HT1080 (cell line): ENCODE measurements around the gene MEF2A. TPM values are rescaled to one million over a fixed set of nuclear protein-coding genes. Genes with fewer than 3 reads are reported as not detected.

ENCODE experiments used
- DNase-seq: peaks from one replicate; pipeline ENCODE4 v3.0.0-alpha.2; 2015; ENCODE audit warnings: low read depth
- total RNA-seq: library from RNA; depleted of rRNA; stranded (reverse); fragments of >200 nt; shearing (Covaris generic); gene quantifications from 2 replicates; pipeline ENCODE4 v1.2.3, GENCODE V29; 2014

The MEF2A gene
- total RNA-seq, 1 experiment from 2014 or later: 32.3 TPM

DNA sequence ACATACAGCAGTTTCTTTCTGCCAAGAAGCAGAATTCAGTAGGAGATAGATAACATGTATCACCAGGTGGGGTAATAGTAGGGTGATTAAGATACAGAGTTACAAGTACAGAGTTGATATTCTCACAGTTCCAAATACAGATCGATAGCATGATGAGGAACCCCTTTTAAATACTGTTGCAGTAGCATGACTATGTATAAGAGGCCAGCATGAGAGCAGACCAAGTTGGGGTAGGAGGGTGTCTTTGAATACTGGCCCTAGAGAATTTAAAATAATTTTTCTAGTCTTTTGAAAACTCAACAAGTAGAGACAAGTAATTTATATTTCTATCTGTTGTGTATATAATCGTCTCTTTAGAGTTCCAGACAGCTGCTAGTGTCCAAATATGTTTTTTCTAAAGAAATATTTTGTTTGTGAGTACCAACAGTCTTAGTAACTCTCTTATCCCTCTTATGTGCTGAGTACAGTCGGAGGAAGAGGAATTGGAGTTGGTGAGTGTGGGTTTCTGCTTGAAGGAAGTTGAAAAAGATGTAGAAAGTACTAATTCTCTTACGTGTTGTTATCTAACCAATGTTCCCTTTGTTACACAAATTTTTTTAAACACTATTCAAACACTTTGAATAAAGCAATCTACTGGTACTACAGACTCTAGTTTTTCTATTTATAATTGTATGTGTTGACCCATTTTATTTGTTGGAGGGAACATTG lies 137.3 kb downstream of the MEF2A start:
- peak; percentile 4 for DNase-seq

DNA sequence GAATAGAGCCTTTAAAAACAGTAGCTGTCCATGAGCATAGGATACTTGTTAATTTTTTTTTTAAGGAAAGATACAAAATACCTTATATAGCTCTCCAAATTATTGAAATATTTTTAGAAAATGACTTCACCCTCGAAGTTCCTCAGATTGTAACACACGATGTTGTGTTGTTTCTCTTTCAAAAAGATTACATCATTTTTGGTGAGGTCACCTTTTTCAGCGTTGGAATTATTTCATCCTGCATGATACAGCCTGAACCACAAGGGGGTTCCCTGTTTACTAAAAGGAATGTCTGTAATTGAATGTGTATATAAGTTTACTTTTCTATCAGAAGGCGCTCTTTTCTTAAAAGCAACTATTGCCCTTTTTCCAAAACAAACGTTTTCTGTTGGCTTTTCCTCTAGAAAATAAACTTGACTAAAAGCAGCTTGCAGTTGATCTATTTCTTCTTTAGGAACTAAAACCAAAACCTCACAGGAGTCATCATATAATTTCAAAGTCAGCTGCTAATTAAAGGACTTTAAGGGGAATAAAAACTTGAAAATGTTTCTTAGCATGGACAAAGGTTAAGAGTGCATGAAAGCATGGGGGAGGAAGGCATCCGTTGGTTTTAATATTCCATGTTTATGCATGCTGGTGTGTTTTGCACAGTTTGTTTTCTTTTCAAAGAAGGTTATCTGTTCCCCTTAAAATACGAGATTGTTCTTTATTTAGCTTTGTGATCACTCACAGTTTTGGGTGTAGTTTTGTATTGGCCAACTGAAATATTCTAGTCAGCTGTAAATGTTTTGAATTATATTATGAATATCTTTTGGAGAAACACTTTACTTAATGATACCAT lies 138.0 kb downstream of the MEF2A start:
- peak; percentile 78 for DNase-seq

DNA sequence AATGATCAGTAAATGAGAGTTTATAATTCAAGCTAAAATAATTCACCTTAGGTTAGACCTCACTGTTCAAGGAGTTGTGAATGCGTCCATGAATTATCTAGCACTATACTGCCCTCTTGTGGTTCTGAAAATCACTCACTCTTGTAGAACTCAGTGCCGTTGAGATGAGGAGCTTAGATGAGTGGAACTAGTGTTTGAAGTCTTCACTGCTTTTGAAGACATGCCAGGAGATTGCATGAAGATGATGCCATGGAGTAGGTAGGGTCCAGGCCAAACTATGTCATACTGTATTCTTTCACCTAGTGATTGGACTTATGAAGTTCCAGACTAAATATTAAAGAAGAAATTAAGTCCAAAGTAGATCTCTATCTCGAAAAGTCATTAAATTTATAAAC lies 138.7 kb downstream of the MEF2A start:
- DNase-seq: peak; percentile 80

DNA sequence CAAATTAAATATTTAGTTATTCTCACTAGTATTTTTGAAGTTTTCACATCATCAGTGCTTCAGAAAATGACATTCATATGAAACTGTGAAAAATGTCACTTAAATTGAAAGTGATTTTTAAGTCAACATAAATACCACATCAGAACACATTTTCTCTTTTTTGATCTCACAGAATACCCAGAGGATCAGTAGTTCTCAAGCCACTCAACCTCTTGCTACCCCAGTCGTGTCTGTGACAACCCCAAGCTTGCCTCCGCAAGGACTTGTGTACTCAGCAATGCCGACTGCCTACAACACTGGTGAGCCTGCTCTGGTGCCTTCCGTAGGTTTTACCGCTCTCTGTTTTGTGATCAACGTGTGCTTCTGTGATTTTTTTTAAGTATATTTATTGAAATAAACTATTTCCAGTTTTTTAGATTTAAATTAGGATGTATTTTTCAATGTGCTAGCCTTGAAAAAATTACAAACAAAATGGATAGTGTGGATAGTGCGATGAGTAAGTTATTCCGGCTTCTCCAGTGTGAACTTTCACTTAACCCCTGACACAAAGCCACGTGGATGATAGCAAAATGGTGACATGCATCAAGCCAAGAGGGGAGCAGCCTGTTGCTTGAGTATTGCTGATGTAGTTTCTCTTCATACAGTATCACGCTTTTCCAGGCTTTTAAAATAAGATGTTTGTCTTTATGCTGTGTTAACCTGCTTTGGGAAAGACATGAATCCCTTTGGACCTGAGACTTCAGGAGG lies 140.9 kb downstream of the MEF2A start:
- no peak for DNase-seq

DNA sequence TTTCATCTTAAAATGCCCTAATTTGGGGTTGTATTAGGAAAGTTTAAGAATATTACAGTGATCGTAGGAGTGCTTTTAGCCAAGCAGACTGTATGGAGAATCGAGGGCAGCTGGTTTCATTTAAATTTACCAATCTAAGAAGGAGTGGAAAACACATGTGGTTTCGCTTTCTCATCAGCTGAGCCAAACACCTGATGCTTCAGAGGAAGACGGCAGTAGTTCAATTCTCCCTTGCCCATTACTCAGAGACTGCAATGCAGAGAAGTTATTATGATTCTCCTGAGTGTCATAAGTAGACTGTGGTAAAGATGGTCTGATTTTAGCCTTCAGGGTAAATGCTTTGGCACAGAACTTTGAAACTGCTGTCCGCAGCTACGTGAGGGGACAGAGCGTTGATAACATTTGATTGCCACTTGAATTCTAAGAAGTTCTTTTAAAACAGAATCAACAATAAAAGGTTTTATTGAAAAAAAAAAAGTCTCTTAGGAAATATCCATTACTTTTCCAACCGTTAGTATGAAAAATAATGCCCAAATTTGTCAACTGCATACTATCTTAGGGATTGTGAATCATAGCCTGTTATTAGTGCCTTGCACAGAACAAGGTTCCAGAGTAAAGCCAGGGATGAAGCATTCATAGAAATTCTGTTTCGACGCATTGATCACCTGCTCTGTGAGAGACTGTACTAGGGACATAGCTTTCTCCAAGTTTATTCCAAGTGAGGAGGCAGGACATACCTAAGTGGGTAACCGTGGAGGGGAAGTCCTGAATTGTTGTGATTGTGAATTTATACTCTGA lies 141.9 kb downstream of the MEF2A start:
- peak; percentile 30 for DNase-seq

DNA sequence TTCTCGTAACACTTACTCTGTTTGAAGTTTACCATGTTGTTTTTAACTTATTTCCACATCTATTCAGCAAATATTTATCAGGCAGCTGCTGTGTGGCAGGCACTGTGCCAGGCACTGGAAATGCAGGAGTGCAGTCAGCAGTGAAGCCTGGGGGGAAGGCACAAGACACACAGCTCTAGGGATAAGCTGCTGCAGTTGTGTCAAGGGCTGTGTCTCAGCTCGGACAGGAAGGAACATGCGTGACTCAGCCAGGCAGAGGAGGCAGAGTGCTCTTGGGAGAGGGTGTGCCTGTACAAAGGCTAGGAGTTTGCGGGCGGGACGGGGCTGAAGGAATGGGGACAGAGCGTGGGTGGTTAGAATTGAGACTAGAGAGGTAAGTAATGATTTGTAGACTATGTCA lies 142.8 kb downstream of the MEF2A start:
- peak; percentile 92 for DNase-seq

DNA sequence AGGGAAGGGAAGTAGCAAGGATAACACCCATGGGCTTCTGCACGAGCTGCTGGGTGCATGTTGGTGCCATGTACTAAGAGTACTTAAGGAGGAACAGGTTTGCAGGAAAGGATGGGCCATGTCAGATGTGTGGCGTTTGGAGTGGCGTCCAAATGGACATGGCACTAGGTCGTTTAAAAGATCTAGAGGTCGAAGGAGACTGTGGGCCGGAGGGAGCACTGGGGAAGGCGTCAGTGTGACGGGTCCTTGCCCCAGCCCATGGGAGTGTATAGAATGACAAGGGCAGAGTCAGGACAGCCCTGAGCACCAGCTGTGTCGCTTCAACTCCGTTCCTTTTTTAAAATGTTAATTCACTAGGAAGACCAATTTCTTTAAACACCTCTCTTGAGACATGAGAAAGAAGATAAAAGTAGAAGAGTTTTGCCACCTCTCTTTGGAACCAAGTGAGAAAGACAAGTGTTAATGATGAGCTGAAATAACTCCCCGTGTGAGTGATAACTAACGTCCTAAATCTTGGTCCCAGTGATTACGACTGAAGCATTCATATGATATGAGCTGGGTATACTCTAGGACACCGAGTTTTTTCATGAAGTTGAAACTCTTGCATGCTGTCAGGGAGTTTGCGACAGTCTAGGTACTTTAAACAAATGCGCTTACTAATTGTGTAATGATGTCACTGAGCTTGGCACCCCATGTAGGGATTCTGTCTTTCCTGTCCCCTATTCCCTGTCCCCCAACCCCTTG lies 143.6 kb downstream of the MEF2A start:
- DNase-seq: no peak

DNA sequence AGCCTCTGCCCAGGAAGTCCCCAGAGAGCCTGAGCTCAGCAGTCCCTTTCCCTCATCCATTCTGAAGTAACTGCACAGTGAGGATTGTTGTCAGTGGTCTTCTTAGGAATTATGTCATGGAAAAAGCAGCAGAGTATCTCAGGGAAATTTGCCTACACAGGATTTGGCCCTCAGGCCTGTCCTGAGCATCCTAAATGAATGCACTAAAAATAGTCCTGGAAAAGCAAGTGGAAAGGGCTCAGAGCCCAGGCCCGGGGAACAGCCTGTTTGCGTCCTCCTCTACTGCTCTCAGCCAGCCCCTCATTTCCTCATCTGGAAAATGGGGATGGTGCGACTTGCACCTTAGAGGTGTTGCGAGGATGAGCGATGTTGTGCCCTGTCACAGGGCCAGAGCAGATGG lies 145.8 kb downstream of the MEF2A start:
- DNase-seq: no peak

DNA sequence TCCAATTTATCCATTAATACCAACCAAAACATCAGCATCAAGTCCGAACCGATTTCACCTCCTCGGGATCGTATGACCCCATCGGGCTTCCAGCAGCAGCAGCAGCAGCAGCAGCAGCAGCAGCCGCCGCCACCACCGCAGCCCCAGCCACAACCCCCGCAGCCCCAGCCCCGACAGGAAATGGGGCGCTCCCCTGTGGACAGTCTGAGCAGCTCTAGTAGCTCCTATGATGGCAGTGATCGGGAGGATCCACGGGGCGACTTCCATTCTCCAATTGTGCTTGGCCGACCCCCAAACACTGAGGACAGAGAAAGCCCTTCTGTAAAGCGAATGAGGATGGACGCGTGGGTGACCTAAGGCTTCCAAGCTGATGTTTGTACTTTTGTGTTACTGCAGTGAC lies 146.6 kb downstream of the MEF2A start:
- DNase-seq: no peak

DNA sequence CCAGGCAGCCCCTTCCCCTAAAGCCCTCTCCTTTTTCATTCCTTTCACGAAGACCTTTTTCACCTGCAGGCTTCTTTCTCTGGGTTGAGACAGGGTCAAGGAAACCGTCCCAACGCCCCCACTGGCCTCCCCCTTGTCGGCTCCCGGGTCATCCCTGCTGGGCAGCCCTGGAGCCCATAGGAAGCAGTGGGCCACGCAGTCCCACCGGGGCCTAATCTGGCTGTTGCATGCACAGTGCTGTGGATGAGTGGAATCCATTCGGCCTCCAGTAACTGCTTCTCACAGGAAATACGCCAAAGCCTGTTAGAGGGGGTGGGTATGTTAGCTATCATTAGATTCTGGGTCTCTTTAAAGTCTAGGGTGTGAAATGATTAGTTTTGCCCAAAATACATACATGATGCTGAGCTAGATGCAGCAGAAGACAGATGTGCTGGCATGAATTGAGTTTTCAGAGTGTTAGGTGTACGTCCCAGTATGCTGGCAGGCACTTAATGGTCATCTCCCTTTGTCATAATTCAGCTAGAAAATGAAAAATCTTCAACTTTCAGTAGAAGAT lies 150.8 kb downstream of the MEF2A start:
- no peak for DNase-seq

DNA sequence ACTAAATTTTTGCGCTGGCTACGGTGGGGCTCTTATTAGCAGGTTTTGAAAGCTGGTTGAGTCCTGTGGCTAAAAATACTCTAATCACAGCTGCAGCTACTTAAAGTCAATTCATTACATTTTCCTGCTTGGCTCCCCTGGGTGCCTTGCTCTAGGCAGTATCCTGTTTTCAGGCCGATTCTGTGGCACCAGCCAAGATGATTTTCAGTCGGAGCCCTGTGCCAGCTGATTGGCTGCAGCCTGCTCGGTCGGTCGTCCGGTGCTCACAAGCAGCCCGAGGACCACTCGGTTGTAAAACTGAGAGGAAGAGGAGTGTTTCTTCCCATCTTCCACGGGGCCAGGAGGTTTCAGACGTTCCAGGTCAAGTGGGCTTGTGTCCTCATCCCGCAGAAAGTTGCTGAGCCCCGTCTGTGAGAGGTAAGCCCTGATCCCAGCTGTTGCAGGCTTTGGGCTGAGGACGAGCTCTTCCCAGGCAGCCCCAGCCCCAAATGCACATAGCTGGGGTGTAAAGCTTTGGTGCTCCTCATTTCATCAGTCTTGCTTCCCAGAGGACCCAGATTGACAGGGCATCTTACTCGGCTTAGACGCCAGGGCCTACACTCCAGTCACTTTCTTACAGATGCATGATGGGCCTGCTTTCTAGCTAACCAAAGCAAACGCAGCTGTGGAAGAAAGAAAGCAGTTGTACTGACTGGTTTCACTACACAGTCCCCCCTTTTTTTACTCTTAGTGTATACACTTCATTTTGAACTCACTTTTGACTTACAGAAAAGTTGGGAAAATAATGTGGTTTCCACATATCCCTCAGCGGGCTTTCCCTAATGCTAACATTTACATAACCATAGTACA lies 151.6 kb downstream of the MEF2A start:
- DNase-seq: no peak

DNA sequence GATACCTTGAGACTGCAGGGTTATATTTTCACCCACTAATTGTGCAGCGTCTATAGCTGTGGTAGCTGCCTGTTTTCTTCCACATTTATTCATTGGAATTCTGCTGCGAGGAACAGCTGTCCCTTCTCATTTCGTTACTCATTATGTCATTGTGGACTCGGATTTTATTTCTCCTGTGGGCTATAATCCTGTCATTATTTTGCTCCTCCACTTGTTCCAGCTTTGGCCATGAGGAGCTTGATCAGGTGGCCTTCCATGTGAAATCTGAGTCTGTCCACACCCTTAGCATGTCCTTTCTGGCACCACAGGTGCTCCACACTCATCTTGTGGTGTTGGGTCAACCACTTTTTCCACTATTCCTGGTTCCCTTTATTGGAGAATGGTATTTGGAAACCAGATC lies 152.6 kb downstream of the MEF2A start:
- DNase-seq: no peak

DNA sequence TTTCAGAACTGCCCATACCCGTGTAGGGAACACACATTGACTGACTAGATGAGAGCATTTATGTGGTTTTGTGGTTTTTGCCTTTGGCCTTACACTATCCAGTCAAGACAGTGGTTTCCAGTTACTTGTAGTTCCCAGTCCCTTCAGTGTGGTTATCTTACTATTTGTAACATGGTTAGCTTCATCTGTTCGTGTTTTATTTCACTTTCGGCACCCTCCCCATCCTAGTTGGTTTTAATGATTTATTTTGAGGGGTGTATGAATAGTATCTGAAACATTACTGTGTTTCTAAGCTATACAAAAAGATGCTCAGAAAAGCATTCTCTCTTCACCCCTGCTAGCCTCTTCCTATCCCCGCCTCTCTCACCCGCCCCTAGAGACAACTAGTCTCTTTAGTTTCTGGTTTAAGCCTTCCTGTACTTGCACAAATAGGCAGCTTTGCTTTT lies 153.3 kb downstream of the MEF2A start:
- DNase-seq: peak; percentile 69

DNA sequence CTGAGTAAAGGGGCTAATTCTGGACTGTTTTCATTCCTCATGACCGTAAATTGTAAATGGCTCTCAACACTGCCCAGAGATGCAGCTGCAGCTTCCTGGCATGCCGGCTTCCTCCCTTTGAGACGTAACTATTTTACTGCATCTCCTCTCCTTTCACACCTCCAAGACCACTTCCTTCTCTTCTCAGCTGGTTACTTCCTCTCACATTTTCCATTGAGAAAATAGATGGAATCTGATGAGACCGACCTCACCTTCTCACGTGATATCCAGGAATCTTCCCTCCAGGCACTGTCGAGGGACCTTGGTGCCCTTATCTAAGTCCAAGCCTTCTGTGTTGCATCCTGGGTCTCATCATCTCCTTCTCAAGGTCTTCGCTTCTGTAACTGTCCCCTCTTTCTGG lies 154.7 kb downstream of the MEF2A start:
- DNase-seq: no peak

DNA sequence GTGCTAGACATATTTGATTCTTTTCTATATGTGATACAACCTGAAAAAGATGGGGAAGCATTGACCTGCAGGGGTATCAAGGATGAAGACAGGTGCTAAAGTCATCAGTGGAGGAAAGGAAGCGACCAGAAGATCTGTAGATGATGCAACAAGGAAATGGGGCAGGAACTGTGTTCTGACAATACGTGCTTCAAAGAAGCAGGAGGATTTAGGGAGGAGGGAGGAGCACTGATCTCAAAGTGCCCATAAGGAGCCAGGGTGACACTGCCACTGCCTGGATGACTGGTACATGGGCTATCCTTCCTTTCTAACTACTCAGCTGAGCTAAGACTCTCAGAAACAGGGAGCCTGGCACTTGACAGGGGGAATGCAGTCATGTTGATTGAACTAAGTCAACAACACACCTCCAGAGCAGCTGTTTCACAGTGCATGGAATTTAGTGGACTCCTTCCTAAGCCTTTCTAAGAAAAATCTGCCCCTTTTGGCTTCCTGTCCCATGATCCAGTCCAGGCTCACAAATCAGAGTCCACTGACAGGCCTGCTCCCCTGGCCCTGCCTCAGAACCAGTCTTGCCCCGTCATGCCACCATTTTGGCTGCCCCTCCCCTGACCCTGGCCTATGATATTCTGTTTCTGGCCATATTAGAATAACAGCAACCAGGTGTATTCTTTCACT lies 155.5 kb downstream of the MEF2A start:
- no peak for DNase-seq

DNA sequence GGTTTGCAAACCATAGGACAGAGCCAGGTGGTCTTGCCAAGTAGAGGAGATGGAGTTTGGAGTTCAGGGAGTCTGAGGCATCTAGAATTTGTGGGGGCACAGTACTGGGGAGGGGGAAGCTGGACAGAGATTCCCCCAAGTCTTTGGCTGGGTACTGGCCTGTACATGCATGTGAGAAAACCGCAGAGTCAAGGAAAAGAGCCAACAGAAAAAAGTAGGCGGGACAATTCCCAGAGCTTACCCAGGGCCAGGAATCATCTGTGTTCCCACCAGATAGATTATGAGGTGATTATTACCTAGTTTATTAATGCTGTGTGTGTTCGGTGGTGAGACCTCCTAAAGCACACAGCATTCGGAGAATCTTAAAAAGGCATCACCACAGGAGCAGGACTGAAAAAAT lies 156.1 kb downstream of the MEF2A start:
- DNase-seq: no peak

DNA sequence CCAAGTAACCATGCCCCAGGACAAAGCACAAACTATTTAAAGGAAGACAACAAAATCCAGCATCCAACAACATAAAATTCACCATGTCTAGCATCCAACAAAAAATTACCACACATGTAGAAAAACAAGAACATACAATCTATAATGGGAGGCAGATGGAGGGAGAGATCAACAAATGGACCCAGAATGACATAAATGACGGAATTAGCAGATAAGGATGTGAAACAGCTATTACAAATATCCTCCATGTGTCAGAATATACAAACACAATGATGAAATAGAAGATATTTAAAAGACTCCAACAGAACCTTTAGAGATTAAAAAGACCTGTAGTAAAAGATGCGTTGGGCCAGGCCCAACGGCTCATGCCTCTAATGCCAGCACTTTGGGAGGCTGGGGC lies 156.6 kb downstream of the MEF2A start:
- DNase-seq: no peak

DNA sequence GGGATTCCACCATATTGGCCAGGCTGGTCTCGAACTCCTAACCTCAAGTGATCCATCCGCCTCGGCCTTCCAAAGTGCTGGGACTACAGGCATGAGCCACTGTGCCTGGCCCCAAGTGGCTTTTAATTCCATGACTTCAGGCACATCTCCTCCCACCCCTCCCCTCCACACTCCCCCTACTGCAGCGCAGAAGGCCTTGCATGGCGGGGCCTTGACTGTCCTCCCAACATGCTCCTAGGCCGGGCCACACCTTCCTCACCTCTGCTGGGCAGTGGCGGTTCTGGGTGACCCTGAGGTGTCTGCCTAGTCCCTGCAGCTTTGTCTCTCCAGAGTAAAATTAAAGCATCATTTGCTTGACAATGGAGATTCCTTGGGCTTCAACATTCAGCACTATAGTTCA lies 160.5 kb downstream of the MEF2A start:
- no peak for DNase-seq

DNA sequence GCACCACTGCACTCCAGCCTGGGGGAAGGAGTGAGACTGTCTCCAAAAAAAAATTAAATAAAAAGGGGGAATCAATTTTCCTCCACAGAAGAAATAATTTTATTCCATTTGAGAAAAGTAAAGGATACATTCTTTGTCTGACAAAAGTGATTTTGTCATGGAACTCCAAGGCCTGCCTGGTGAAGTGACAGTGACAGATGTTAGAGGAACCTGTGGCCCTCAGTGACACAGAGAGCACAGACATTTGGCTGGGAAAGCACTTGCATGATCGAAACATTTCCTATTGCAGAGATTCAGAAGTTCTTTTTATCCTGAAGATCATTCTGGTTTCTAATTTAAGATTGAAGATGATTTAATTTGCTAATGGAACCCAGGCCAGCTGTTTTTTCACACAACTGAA lies 161.5 kb downstream of the MEF2A start:
- no peak for DNase-seq
